AG10803 (cell line): ENCODE measurements around the gene ALDH8A1.
"Not testable (repeated sequence)": the region's sequence is repeated elsewhere in the genome, so short reads cannot be mapped to it uniquely, and the experiment has no call there.

ENCODE experiments used
- DNase-seq: peaks from one replicate; pipeline ENCODE4 v3.0.0; 2010; ENCODE audit warnings: low read depth
- H3K4me3 ChIP-seq: 2 replicates; pipeline ENCODE4 v1.5.1; 2011; ENCODE audit warnings: mild to moderate bottlenecking, low read length, control low read depth
- TF ChIP-seq, protein P1 (sequence below): conservative IDR thresholded peaks from 2 replicates; pipeline ENCODE4 v1.5.1; 2011; ENCODE audit warnings: mild to moderate bottlenecking, low read length, control low read depth, inconsistent platforms

The ALDH8A1 gene

DNA sequence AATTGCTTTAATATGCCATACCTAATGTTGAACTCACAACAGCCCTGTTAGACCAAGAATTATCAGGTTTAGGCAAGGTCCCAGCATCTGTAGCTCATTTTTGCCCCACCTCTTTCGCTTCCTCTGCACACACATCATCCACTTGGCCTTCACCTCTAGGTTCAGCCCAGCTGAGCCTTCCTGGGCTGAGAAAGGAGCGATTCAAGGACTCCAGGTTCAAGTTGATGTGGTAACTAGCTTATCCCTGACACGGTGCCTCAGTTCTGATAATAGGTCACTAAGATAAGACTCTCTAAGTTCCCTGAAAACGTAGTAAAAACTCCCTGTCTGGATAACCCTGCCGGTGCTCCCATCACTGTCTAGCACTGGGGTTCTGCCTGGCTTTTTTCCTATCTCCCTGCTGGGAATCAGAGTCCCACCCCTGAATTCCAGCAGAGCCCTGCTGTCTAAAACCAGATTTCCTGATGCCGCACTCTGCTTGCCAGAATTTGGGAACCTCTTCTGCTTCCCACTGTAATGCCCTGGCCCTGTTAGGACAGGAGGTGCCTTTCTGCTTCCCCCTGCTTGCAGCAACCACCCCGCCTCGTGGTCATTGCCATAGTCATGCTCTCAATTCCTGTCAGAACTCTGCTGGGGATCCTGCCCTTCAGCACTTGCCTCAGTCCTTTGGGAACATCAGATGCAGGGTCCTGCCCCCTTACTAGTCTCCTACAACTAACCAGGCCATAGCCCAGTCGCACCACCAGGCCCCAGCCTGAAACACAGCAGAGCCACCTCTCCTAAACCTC is 47.6 kb downstream of the ALDH8A1 start:
- DNase-seq: no peak
- TF ChIP-seq, protein P1, sequence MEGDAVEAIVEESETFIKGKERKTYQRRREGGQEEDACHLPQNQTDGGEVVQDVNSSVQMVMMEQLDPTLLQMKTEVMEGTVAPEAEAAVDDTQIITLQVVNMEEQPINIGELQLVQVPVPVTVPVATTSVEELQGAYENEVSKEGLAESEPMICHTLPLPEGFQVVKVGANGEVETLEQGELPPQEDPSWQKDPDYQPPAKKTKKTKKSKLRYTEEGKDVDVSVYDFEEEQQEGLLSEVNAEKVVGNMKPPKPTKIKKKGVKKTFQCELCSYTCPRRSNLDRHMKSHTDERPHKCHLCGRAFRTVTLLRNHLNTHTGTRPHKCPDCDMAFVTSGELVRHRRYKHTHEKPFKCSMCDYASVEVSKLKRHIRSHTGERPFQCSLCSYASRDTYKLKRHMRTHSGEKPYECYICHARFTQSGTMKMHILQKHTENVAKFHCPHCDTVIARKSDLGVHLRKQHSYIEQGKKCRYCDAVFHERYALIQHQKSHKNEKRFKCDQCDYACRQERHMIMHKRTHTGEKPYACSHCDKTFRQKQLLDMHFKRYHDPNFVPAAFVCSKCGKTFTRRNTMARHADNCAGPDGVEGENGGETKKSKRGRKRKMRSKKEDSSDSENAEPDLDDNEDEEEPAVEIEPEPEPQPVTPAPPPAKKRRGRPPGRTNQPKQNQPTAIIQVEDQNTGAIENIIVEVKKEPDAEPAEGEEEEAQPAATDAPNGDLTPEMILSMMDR: no peak
- H3K4me3 ChIP-seq: no peak overlapping the region

GRCh38 chr6:134898575-134898974 is 51.3 kb downstream of the ALDH8A1 start:
- no peak overlapping the region for H3K4me3 ChIP-seq
- no peak for DNase-seq
- TF ChIP-seq, protein P1: no peak

GRCh38 chr6:134898166-134898565 is 51.7 kb downstream of the ALDH8A1 start:
- DNase-seq, H3K4me3 ChIP-seq: not testable (repeated sequence)

DNA sequence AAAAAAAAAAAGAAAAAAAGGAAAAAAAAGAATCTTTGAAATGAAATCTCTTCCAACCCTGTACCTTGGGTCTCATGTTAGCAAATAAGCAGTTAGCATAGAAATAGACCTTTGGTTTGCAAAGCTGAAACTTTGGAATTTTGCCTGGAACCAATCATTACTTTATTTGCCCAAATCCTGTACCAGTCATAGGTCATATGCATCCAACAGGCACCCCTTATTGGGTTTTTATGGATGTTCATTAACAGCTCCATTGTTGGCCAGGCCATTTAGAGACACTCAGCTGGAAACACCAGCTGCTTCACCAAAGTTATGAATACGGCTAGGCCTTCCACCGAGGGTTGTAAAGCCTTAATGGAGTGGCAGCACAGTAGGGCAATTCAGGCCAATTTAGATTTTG is 53.0 kb downstream of the ALDH8A1 start:
- no peak for DNase-seq
- H3K4me3 ChIP-seq: no peak overlapping the region
- TF ChIP-seq, protein P1: no peak

DNA sequence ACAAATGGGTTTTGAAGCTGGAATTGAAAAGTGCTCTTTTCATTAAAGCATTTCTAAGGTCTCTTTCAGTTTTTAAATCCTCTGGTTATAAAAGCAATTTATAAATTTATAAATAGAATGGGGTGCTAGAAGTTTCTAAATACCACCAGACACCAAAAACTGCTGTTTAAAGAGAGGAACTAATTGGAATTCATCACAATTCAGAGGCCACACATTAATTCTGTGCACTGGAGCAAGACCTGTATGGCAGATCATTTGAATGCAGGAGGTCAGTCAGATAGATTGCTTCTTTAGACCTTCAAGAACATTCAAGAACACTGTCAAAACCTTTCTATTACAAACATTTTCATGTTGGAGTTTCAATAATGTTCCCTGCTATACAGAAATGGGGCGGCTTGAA is 55.1 kb downstream of the ALDH8A1 start:
- no peak for DNase-seq
- no peak overlapping the region for H3K4me3 ChIP-seq
- TF ChIP-seq, protein P1: no peak

- TF ChIP-seq, protein P1: no peak
- no peak for DNase-seq
- H3K4me3 ChIP-seq: no peak overlapping the region
Observed at GRCh38 chr6:134892362-134892761, 57.5 kb downstream of the ALDH8A1 start.

- H3K4me3 ChIP-seq: no peak overlapping the region
- TF ChIP-seq, protein P1: no peak
- DNase-seq: no peak
Observed at GRCh38 chr6:134891633-134892032, 58.3 kb downstream of the ALDH8A1 start.

GRCh38 chr6:134888316-134888715 is 61.6 kb downstream of the ALDH8A1 start:
- peak; percentile 65 for DNase-seq
- TF ChIP-seq, protein P1: no peak

More at GRCh38 chr6:134888316-134888715, 61.6 kb downstream of the ALDH8A1 start:
- no peak overlapping the region for H3K4me3 ChIP-seq
